ENCODE measurements around the gene ST6GALNAC6. TPM values are rescaled to one million over a fixed set of nuclear protein-coding genes. Genes with fewer than 3 reads are reported as not detected.
"Not testable (repeated sequence)": the region's sequence is repeated elsewhere in the genome, so short reads cannot be mapped to it uniquely, and the experiment has no call there.

ST6GALNAC6 gene
- total RNA-seq, 1 experiment from 2014 or later, result 24.5 TPM

- H3K9me3 ChIP-seq (ENCODE audit: control insufficient read depth in 1 of 2, insufficient read depth in 1 of 2, low read depth in 1 of 2, low read length in 2 of 2), result no peaks in the 10 kb centered on the region
- H3K27me3 ChIP-seq (ENCODE audit: insufficient read depth, low read length), result no peaks in the 10 kb centered on the region
- no peaks in the 10 kb centered on the region; a peak in 1 of 4 replicates for H3K4me1 ChIP-seq (ENCODE audit: control insufficient read depth in 1 of 2, insufficient read depth in 2 of 2, low read length in 2 of 2)
- no peak overlapping the region for H2AFZ ChIP-seq (ENCODE audit: low read depth, low read length, poor library complexity, severe bottlenecking)
- intact Hi-C loops (cut with micrococcal nuclease), result no loop called here
- TF ChIP-seq EZH2 (IDR thresholded peaks at IDR 0.05), result no peak
- no peak for TF ChIP-seq CTCF (IDR thresholded peaks at IDR 0.05 in 2 of 3, conservative IDR thresholded peaks at IDR 0.05 in 1 of 3; ENCODE audit: borderline replicate concordance in 1 of 3, insufficient read depth in 1 of 3, low read depth in 2 of 3, low read length in 2 of 3)
- TF ChIP-seq SP1 (IDR thresholded peaks at IDR 0.05; ENCODE audit: low read depth), result no peak
- TF ChIP-seq TCF7L2 (IDR thresholded peaks at IDR 0.05; ENCODE audit: borderline replicate concordance, extremely low read depth, insufficient read depth, insufficient read length), result no peak
- no peak for TF ChIP-seq FOSL1 (IDR thresholded peaks at IDR 0.05; ENCODE audit: low read depth)
- no peak for TF ChIP-seq REST (IDR thresholded peaks at IDR 0.05; ENCODE audit: low read depth)
- no peak for TF ChIP-seq EZH2phosphoT487 (IDR thresholded peaks at IDR 0.05; ENCODE audit: borderline replicate concordance)
- TF ChIP-seq MAX (IDR thresholded peaks at IDR 0.05), result no peak
- TF ChIP-seq ZFX (IDR thresholded peaks at IDR 0.05), result no peak
- no peak for TF ChIP-seq POLR2AphosphoS5 (IDR thresholded peaks at IDR 0.05; ENCODE audit: low read depth, low read length)
- TF ChIP-seq EGR1 (IDR thresholded peaks at IDR 0.05; ENCODE audit: low read depth), result no peak
- no peak for TF ChIP-seq CEBPB (IDR thresholded peaks at IDR 0.05; ENCODE audit: low read depth)
- no peak for TF ChIP-seq SIN3A (IDR thresholded peaks at IDR 0.05; ENCODE audit: low read depth)
- TF ChIP-seq CBX3 (IDR thresholded peaks at IDR 0.05; ENCODE audit: low read depth), result no peak
- TF ChIP-seq POLR2A (IDR thresholded peaks at IDR 0.05; ENCODE audit: borderline replicate concordance, extremely low read depth, insufficient read depth, insufficient read length), result no peak
- no peak for TF ChIP-seq ELF1 (IDR thresholded peaks at IDR 0.05; ENCODE audit: borderline replicate concordance, low read depth)
- ChIA-PET CTCF (no interaction called here), RAD21 (ENCODE audit: low non-redundant PET in 1 of 2, low total read pairs in 2 of 2, uncharacterized antibody in 2 of 2, unreplicated experiment in 2 of 2) (no interaction called here), POLR2A (no interaction called here)
- H3K79me2 ChIP-seq (ENCODE audit: insufficient read depth, low read length), result no peaks in the 10 kb centered on the region
- H3K27ac ChIP-seq (ENCODE audit: low read depth, low read length), result no peak overlapping the region
- no TSS peak for BruUV-seq (replicated peaks)
- H3K36me3 ChIP-seq (ENCODE audit: control insufficient read depth in 1 of 2, insufficient read depth in 2 of 2, low read length in 2 of 2), result no peaks in the 10 kb centered on the region
- H3K9ac ChIP-seq (ENCODE audit: low read length), result no peak overlapping the region
- no peaks in the 10 kb centered on the region for H3K9me2 ChIP-seq (ENCODE audit: insufficient read depth)
- no peak overlapping the region for H3K4me2 ChIP-seq (ENCODE audit: low read length)
- no peak overlapping the region for H3K4me3 ChIP-seq (replicated peaks in 1 of 2; ENCODE audit: low read depth in 1 of 2, low read length in 2 of 2)
- no peak for ATAC-seq
- H4K20me1 ChIP-seq (ENCODE audit: insufficient read depth), result no peaks in the 10 kb centered on the region
- DNase-seq (ENCODE audit: low read depth, low spot score), result no peak
These were observed 62.1 kb downstream of the ST6GALNAC6 start for GRCh38 chr9:127837346-127837745.

- H3K9me3 ChIP-seq (ENCODE audit: control insufficient read depth in 1 of 2, insufficient read depth in 1 of 2, low read depth in 1 of 2, low read length in 2 of 2); H4K20me1 ChIP-seq (ENCODE audit: insufficient read depth); H3K4me1 ChIP-seq (ENCODE audit: control insufficient read depth in 1 of 2, insufficient read depth in 2 of 2, low read length in 2 of 2); H3K4me3 ChIP-seq (replicated peaks in 1 of 2; ENCODE audit: low read depth in 1 of 2, low read length in 2 of 2); H3K4me2 ChIP-seq (ENCODE audit: low read length); BruUV-seq (replicated peaks); H3K9me2 ChIP-seq (ENCODE audit: insufficient read depth); H3K27me3 ChIP-seq (ENCODE audit: insufficient read depth, low read length); DNase-seq (ENCODE audit: low read depth, low spot score); H3K9ac ChIP-seq (ENCODE audit: low read length); RAD21 ChIA-PET (ENCODE audit: low non-redundant PET in 1 of 2, low total read pairs in 2 of 2, uncharacterized antibody in 2 of 2, unreplicated experiment in 2 of 2); H3K79me2 ChIP-seq (ENCODE audit: insufficient read depth, low read length); H3K27ac ChIP-seq (ENCODE audit: low read depth, low read length); POLR2A ChIA-PET; H3K36me3 ChIP-seq (ENCODE audit: control insufficient read depth in 1 of 2, insufficient read depth in 2 of 2, low read length in 2 of 2); ATAC-seq; intact Hi-C loops (cut with micrococcal nuclease); CTCF ChIA-PET; H2AFZ ChIP-seq (ENCODE audit: low read depth, low read length, poor library complexity, severe bottlenecking): not testable (repeated sequence)
These were observed 62.8 kb downstream of the ST6GALNAC6 start for GRCh38 chr9:127836561-127836960.
